ENCODE data around the gene RGMA.

The RGMA gene

GRCh38 chr15:93001156-93001555 is 87.9 kb downstream of the RGMA start:
- no peak for DNase-seq

DNA sequence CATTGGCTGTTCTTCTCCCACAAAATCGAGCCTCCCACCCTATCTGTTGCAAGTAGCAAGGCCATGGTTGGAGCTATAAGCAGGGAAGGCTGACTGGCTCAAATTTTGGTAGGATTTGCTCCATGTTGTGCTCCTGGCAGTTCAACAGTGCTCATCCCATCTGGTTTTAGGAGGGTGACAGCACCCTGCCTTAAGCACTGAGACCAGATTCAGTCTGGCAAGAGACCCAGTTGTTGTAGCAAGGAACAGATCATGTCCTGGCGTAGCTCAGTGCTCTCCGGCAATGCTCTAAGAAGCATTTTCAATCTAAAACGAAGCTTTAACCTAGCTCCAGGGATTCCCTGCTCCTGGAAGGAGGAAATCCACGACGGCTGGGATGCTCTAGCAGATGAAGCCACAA is 91.2 kb downstream of the RGMA start:
- DNase-seq = no peak

DNA sequence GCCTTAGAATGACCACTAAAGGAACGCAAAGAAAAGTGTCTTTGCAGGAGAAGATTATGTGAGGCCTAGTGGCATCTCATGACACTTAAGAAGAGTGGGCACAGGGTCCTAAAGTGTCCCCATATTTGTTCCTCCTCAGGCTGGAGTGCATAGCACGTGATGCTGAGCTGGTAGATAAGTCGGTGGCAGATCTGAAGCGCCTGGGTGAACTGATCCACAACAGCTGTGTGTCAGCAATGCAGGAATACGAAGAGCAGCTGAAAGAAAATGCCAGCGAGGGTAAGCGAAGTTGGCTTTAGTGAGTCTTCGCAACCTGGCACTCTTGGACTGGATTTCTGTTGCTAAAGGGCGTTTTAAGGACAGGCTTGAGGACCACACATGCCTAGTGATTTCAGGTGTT is 96.3 kb downstream of the RGMA start:
- no peak for DNase-seq

DNA sequence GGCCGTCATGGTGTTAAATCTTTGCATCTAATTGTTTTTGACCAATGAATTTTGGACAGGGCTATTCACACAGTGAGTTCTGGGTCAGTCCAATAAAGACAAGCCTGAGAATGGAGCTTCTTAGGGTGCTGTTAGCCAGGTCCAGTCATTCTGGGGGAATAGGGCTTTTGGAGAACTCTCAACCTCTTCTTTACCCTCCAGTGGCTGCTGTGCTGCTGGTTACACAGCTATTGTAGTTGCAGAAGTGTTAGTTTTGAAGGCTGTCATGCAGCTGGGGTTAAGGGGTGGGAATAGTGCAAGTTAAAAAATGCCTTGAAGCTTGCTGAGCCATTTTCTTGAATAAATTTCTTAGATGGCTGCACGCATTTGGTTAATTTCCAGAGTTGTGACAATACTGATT is 99.0 kb downstream of the RGMA start:
- no peak for DNase-seq

DNA sequence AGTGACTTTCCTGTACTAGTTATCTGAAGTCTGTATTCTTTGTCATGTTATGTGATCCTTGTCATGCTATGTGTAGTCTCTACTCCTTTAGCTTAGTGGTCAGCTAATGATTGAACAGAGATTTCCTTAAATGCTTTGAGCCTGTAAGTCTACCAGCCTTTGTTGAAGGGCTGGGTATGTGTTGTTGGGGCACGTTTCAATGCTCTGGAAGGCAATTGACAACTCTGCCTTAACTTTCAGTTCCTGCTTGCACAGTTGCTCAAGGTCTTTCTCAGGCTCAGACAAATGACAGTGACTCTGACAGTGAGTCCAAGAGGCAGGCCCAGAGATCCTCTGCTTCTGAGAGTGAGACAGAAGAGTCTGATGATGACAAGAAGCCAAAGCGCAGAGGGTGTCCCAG is 99.5 kb downstream of the RGMA start:
- peak; percentile 8 to 14 for DNase-seq

Data from inflammatory macrophage treated with lipopolysaccharide for 1 hour (primary cell).